ENCODE results near the gene IL1R1.
"Not testable (repeated sequence)": the region's sequence is repeated elsewhere in the genome, so short reads cannot be mapped to it uniquely, and the experiment has no call there.

Gene IL1R1

DNA sequence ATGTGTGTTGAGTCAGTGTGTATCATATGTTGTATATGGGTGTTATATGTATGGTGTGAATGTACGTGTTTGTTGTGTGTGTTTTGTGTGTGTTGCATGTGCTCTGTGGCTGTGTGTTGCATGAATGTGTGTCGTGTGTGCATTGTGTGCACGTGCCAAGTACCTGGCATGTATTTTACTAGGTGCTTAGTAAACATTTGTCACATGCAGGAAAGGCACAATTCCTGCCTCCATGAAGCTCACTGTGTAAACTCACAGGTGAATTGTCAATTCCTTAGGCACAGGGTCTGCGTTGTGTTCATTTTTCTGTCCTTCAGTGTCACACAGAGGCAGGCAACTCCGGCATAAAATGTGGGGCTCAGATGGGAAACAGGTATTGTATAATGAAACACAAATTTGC is 22.3 kb upstream of the IL1R1 start:
- no peak overlapping the region for H3K27ac Mint-ChIP-seq
- no peak overlapping the region for H3K4me3 Mint-ChIP-seq
- no peaks in the 10 kb centered on the region for H3K36me3 Mint-ChIP-seq (ENCODE audit: low read depth)
- TF ChIP-seq, protein P1, sequence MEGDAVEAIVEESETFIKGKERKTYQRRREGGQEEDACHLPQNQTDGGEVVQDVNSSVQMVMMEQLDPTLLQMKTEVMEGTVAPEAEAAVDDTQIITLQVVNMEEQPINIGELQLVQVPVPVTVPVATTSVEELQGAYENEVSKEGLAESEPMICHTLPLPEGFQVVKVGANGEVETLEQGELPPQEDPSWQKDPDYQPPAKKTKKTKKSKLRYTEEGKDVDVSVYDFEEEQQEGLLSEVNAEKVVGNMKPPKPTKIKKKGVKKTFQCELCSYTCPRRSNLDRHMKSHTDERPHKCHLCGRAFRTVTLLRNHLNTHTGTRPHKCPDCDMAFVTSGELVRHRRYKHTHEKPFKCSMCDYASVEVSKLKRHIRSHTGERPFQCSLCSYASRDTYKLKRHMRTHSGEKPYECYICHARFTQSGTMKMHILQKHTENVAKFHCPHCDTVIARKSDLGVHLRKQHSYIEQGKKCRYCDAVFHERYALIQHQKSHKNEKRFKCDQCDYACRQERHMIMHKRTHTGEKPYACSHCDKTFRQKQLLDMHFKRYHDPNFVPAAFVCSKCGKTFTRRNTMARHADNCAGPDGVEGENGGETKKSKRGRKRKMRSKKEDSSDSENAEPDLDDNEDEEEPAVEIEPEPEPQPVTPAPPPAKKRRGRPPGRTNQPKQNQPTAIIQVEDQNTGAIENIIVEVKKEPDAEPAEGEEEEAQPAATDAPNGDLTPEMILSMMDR (IDR thresholded peaks at IDR 0.05): no peak
- DNase-seq: no peak
- peaks cover 10% of the 10 kb centered on the region for H3K27me3 Mint-ChIP-seq (ENCODE audit: low read depth, poor library complexity)
- peaks cover 20% of the 10 kb centered on the region for H3K9me3 Mint-ChIP-seq
- H3K4me1 Mint-ChIP-seq: peaks cover 34% of the 10 kb centered on the region

DNA sequence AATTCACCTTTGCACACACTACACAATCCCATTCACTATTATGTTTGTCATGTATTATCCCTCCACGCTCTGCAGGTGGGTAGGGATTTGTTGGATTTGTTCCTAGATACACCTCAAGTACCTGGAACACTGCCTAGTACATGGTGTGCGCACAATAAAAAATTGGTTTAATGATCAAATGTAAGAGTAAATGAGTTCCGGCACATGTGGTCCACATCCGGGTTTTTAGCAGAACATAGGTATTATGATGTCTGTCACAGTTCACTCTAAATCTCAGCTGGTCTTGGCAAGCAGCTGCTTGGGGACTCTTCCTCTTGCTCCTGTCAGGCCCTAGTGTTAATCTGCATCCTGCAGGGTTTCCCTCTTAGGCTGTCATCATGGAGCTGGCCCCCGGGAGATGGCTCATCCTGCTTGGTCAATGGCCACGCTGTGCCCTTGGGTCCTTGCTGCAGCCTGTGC is 21.8 kb upstream of the IL1R1 start:
- no peak for DNase-seq
- Mint-ChIP-seq H3K27ac (no peak overlapping the region), H3K9me3 (peaks cover 21% of the 10 kb centered on the region), H3K4me1 (peaks cover 33% of the 10 kb centered on the region), H3K36me3 (ENCODE audit: low read depth) (no peaks in the 10 kb centered on the region), H3K4me3 (no peak overlapping the region), H3K27me3 (ENCODE audit: low read depth, poor library complexity) (peaks cover 8% of the 10 kb centered on the region)
- TF ChIP-seq, protein P1 (IDR thresholded peaks at IDR 0.05): no peak

DNA sequence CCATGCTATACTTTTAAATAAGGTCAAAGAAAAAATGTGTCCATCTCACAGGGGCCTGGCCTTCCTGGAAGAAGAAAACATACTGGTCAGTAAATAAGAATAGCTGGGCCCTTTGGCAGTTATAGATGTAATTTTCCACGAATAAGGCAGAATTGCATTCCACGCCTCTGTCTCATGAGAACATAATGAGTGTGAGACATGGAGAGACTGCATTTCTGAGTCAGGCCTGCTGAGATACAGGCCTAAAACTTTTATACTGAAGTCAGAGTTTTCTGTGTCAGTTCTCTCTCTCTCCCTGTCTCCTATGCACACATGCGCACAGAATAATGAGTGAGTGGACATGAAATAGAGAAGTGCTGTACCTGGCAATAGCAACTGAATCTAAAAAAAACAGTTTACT is 20.4 kb upstream of the IL1R1 start:
- Mint-ChIP-seq H3K36me3 (ENCODE audit: low read depth) (no peaks in the 10 kb centered on the region), H3K27ac (no peak overlapping the region), H3K4me3 (no peak overlapping the region), H3K27me3 (ENCODE audit: low read depth, poor library complexity) (peaks cover 8% of the 10 kb centered on the region), H3K4me1 (peaks cover 24% of the 10 kb centered on the region), H3K9me3 (peaks cover 12% of the 10 kb centered on the region)
- DNase-seq: no peak
- TF ChIP-seq, protein P1 (IDR thresholded peaks at IDR 0.05): no peak

DNA sequence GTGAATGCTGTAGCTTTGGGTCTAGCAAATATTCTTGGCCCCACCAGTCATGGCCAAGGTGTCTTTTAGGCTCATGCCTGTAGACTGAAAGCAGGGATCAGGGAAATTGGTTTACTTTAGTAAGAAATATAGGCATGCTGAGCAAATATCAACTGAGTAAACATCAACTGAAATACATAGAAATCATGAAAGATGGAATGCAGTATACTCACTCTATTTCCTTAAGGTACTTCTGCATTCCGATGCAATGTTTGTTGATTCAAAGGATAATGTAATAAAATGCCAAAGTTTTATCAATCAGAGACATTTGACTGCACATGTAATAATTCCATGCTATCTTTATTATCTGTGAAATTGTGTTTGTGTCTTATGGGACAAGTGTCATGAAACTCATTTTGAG is 19.6 kb upstream of the IL1R1 start:
- H3K4me1 Mint-ChIP-seq: peaks cover 16% of the 10 kb centered on the region
- TF ChIP-seq, protein P1 (IDR thresholded peaks at IDR 0.05): no peak
- no peaks in the 10 kb centered on the region for H3K36me3 Mint-ChIP-seq (ENCODE audit: low read depth)
- H3K4me3 Mint-ChIP-seq: no peak overlapping the region
- peaks cover 9% of the 10 kb centered on the region for H3K9me3 Mint-ChIP-seq
- DNase-seq: no peak
- no peak overlapping the region for H3K27ac Mint-ChIP-seq
- peaks cover 8% of the 10 kb centered on the region for H3K27me3 Mint-ChIP-seq (ENCODE audit: low read depth, poor library complexity)

DNA sequence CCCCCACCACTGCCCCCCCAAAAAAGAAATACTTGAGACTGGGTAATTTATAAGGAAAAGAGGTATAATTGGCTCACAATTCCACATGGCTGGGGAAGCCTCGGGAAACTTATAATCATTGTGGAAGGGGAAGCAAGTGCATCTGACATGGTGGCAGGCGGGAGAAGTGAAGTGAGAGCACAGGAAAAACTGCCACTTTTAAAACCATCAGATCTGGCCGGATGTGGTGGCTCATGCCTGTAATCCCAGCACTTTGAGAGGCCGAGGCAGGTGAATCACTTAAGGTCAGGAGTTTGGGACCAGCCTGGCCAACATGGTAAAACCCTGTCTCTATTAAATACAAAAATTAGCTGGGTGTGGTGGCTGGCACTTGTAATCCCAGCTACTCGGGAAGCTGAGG is 18.1 kb upstream of the IL1R1 start:
- H3K4me3 Mint-ChIP-seq; H3K36me3 Mint-ChIP-seq (ENCODE audit: low read depth): not testable (repeated sequence)
- H3K4me1 Mint-ChIP-seq: peaks cover 11% of the 10 kb centered on the region

DNA sequence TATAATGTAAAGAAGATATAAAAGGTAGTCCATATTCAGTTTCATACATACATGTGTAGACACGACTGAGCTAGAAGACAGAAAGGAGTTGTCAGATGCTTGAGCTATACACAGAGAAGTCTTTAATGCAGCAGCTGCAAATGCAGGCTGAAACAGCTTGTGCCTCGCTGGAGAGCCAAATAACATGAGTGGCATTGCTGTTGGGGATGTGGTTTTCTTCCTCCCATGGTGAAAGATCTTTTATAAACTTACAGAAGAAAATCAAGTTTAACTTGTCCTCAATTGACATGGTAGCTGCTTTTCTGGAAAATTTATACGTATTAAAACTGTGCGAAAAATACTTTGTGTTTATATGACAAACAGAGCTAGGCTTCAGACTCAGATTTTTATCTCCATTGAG is 16.4 kb upstream of the IL1R1 start:
- H3K9me3 Mint-ChIP-seq: peaks cover 13% of the 10 kb centered on the region
- peaks cover 4% of the 10 kb centered on the region for H3K36me3 Mint-ChIP-seq (ENCODE audit: low read depth)
- H3K27ac Mint-ChIP-seq: no peak overlapping the region
- no peak overlapping the region for H3K4me3 Mint-ChIP-seq
- DNase-seq: no peak
- peaks cover 8% of the 10 kb centered on the region for H3K27me3 Mint-ChIP-seq (ENCODE audit: low read depth, poor library complexity)
- H3K4me1 Mint-ChIP-seq: peaks cover 19% of the 10 kb centered on the region
- TF ChIP-seq, protein P1 (IDR thresholded peaks at IDR 0.05): no peak

More for the DNA sequence above, 18.1 kb upstream of the IL1R1 start:
- H3K27me3 Mint-ChIP-seq (ENCODE audit: low read depth, poor library complexity); H3K9me3 Mint-ChIP-seq; H3K27ac Mint-ChIP-seq; DNase-seq: not testable (repeated sequence)

Measured in nephron progenitor cell (in vitro differentiated cells).